ENCODE measurements around the gene COMMD1. TPM values are rescaled to one million over a fixed set of nuclear protein-coding genes. Genes with fewer than 3 reads are reported as not detected.
A peak's percentile ranks its signal among the peaks of the same experiment; 100 is the strongest.
"Not testable (repeated sequence)": the region's sequence is repeated elsewhere in the genome, so short reads cannot be mapped to it uniquely, and the experiment has no call there.

The COMMD1 gene
- total RNA-seq, 1 donor from 2014 or later: 36.1 TPM

- H3K9me3 Mint-ChIP-seq: no peaks in the 10 kb centered on the region
- H3K36me3 Mint-ChIP-seq: peaks cover 31% of the 10 kb centered on the region
- H3K4me1 Mint-ChIP-seq: no peaks in the 10 kb centered on the region
- TF ChIP-seq CTCF (IDR thresholded peaks at IDR 0.05; ENCODE audit: unreplicated experiment): no peak
- H3K4me3 Mint-ChIP-seq: no peak overlapping the region
- H3K27ac Mint-ChIP-seq: no peak overlapping the region
- DNase-seq (ENCODE audit: low spot score in 2 of 2, unreplicated experiment in 2 of 2): no peak
- H3K27me3 Mint-ChIP-seq (ENCODE audit: low read depth): no peaks in the 10 kb centered on the region
Observed at GRCh38 chr2:61878761-61879160, 26.7 kb upstream of the COMMD1 start.

GRCh38 chr2:61879351-61879750 is 26.1 kb upstream of the COMMD1 start:
- H3K27ac Mint-ChIP-seq; DNase-seq (ENCODE audit: low spot score in 2 of 2, unreplicated experiment in 2 of 2); H3K27me3 Mint-ChIP-seq (ENCODE audit: low read depth); H3K9me3 Mint-ChIP-seq; H3K4me1 Mint-ChIP-seq; H3K4me3 Mint-ChIP-seq: not testable (repeated sequence)
- H3K36me3 Mint-ChIP-seq: peaks cover 27% of the 10 kb centered on the region

- TF ChIP-seq CTCF (IDR thresholded peaks at IDR 0.05; ENCODE audit: unreplicated experiment): no peak
- H3K4me3 Mint-ChIP-seq: no peak overlapping the region
- no peaks in the 10 kb centered on the region for H3K27me3 Mint-ChIP-seq (ENCODE audit: low read depth)
- H3K9me3 Mint-ChIP-seq: no peaks in the 10 kb centered on the region
- DNase-seq (ENCODE audit: low spot score in 2 of 2, unreplicated experiment in 2 of 2): no peak
- H3K36me3 Mint-ChIP-seq: peaks cover 11% of the 10 kb centered on the region
- H3K4me1 Mint-ChIP-seq: peaks cover 12% of the 10 kb centered on the region
- H3K27ac Mint-ChIP-seq: no peak overlapping the region
Observed at GRCh38 chr2:61882850-61883249, 22.6 kb upstream of the COMMD1 start.

GRCh38 chr2:61885896-61886603 is 19.4 kb upstream of the COMMD1 start:
- H3K4me3 Mint-ChIP-seq: peak overlapping the region; percentile 98
- peaks cover 3% of the 10 kb centered on the region for H3K36me3 Mint-ChIP-seq
- H3K4me1 Mint-ChIP-seq: peaks cover 19% of the 10 kb centered on the region
- TF ChIP-seq CTCF (IDR thresholded peaks at IDR 0.05; ENCODE audit: unreplicated experiment): no peak
- no peak overlapping the region for H3K27ac Mint-ChIP-seq
- no peaks in the 10 kb centered on the region for H3K27me3 Mint-ChIP-seq (ENCODE audit: low read depth)
- H3K9me3 Mint-ChIP-seq: no peaks in the 10 kb centered on the region
- DNase-seq (ENCODE audit: low spot score in 2 of 2, unreplicated experiment in 2 of 2): no peak

- H3K9me3 Mint-ChIP-seq: no peaks in the 10 kb centered on the region
- peak overlapping the region; percentile 100 for H3K27ac Mint-ChIP-seq
- peak overlapping the region; percentile 98 for H3K4me3 Mint-ChIP-seq
- DNase-seq (ENCODE audit: low spot score in 2 of 2, unreplicated experiment in 2 of 2): no peak
- H3K27me3 Mint-ChIP-seq (ENCODE audit: low read depth): no peaks in the 10 kb centered on the region
- H3K4me1 Mint-ChIP-seq: peaks cover 19% of the 10 kb centered on the region
- H3K36me3 Mint-ChIP-seq: peaks cover 3% of the 10 kb centered on the region
- no peak for TF ChIP-seq CTCF (IDR thresholded peaks at IDR 0.05; ENCODE audit: unreplicated experiment)
Observed at GRCh38 chr2:61887717-61888266, 17.7 kb upstream of the COMMD1 start.

- peak within 1 kb of the TSS; percentile 98 for H3K4me3 Mint-ChIP-seq
- DNase-seq (ENCODE audit: low spot score in 2 of 2, unreplicated experiment in 2 of 2): peak; percentile 85 to 97
- H3K27ac Mint-ChIP-seq: peak within 1 kb of the TSS; percentile 100
- peaks cover 19% of the 10 kb centered on the region for H3K4me1 Mint-ChIP-seq
- TF ChIP-seq CTCF (IDR thresholded peaks at IDR 0.05; ENCODE audit: unreplicated experiment): no peak
- no peaks in the 10 kb centered on the region for H3K27me3 Mint-ChIP-seq (ENCODE audit: low read depth)
- H3K9me3 Mint-ChIP-seq: no peaks in the 10 kb centered on the region
- H3K36me3 Mint-ChIP-seq: peaks cover 3% of the 10 kb centered on the region
Observed at GRCh38 chr2:61888267-61889055, 17.0 kb upstream of the COMMD1 start, which contains the start of gene CCT4. Gene CCT4, minus strand, starts transcription at chr2:61888656. Its CDS starts 149 bp downstream, at chr2:61888507.
